GM20431 (cell line): ENCODE measurements around the gene HIPK2.

Experiments used
- in situ Hi-C: fragments of 300-500 bp; cut with MseI, MboI; formaldehyde crosslinking; loops from one replicate; pipeline ENCODE4 v1.15.0; 2020; ENCODE audit warnings: low sequenced_read_pairs; ENCODE audit not compliant: unreplicated experiment

The HIPK2 gene

GRCh38 chr7:139641337-139641992 is 136.3 kb downstream of the HIPK2 start:
- in situ Hi-C loops = loop anchor here (10.0 kb wide), 1 partner anchor 353 kb away; no protein-coding TSS in a partner anchor

- in situ Hi-C loops = loop anchor here (10.0 kb wide), 1 partner anchor 354 kb away; no protein-coding TSS in a partner anchor
These were observed 137.1 kb downstream of the HIPK2 start for GRCh38 chr7:139640681-139641080.

- in situ Hi-C loops = no loop called here
These were observed 138.2 kb downstream of the HIPK2 start for GRCh38 chr7:139639563-139639962.

DNA sequence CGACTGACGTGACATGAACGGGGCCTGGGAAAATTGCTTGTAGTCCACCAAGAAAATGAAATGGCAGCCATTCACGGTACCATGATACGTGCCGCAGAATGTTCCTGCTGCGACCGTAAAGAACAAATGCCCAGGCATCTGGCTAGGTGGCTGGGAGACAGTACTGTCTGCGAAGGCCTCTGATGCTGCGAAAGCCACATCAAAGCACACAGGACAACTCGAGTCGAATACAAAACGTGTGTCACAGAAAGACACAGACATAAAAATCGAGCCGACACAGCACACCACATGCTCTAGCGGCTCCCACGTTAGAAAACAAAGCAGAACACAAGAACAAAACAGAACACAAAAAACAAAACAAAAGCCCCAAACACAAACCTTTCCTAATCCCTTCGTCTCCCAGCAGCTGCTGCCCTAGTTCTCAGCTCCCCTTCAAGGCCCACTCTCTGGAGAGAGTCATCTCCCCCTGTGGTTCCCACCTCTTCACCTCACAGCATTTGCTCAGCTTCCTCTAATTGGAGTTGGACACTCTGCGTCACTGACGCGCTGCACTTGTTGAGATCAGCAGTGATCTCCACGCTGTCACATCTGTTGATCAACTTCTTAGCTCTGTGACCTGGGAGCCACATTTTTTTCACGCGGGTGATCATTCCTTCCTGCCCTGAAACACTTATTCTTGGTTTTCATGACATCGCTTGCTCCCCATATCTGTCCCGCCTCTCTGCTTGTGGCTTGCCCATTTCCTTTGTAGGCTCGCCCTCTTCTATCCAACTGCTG is 142.1 kb downstream of the HIPK2 start:
- in situ Hi-C loops = no loop called here

GRCh38 chr7:139634087-139634486 is 143.7 kb downstream of the HIPK2 start:
- in situ Hi-C loops = no loop called here

- in situ Hi-C loops = no loop called here
These were observed 146.2 kb downstream of the HIPK2 start for GRCh38 chr7:139631520-139632031.

DNA sequence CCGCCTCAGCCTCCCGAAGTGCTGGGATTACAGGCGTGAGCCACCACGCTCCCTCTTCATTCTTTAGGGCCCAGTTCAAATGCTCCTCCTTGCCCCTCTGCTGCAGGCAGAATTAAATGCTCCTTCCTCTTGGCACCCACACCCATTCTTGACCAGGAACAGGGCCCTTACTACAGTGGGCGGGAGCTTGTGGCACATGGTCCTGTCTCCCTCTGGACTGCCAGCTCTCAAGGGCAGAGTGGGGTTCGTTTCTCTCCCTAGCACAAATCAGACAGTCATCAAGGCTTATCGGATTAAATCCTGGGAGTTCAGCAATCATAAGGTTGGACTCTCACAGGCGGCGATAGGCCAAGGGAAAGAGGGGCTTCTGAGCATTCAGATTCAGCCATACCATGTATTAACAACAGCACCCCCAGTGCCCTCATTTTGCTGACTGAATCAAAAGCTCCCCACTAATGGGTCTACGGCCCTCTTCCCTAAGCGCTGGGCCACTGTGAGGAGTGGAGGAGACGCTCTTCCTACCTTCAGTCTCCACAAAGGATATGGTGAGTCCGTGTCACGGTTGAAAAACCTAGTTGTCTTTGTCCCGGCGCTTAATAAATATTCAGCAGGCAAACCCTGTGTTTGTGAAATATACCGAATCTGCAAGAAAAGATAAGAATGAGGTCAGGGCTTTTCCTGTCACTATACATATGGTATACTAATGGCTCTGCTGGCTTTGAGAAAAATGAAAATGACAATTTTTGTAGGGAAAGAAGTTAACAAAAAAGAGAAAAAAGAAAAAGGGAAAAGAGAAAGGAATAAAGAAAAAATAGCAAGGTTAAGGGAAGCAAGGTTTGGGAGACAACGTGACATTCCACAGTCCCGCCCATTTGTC is 146.9 kb downstream of the HIPK2 start:
- in situ Hi-C loops = no loop called here

DNA sequence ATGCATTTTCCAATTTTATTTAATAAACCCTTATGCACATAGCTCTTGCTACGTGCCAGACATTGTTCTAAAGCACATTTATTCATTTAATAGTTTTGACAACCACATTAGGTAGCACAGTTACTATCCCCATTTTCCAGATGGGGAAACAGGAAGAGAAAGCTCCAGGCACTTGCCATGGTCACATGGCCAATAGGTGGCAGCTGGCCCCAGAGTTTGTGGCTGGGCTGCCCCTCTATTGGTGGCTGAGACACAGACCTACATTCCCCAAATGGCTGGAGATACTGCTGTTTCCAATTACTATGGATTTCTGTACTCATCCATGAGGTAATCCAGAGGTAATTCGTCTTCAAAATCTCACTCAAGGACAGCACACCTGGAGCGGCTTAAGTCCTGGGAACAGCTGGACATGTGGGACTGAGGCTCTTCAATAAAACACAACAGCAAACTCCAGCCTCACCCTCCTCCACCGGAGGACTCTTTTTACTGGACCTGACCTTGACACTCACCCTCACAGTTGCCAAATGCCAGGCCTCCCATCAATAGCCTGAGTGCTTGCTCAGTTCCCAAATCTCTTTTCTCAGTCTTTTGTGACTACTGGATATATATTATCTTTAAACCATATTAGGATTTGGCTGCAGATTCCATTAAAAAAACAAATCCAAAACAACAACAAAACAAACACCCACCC is 148.3 kb downstream of the HIPK2 start:
- in situ Hi-C loops = no loop called here

GRCh38 chr7:139627831-139628230 is 150.0 kb downstream of the HIPK2 start:
- in situ Hi-C loops = no loop called here

GRCh38 chr7:139626817-139627216 is 151.0 kb downstream of the HIPK2 start:
- in situ Hi-C loops = no loop called here

DNA sequence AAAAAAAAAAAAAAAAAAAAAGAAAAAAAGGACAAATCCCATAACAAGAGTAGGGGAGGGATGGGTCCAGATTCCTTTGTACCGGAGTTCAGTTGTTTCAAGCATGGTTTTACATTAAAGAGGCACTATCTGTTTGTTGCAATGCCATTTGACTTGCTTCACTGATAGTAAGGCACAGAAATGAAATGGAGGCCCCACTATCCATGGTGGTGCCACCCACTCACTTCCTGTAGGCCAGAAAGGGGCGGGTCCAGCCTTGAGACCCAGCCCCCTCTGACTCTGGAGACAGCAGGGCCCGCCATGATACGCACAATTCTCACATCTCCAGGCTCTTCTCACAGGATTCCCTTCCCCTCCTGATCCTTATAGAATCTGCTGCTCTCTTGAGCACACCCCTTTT is 154.3 kb downstream of the HIPK2 start:
- in situ Hi-C loops = no loop called here

DNA sequence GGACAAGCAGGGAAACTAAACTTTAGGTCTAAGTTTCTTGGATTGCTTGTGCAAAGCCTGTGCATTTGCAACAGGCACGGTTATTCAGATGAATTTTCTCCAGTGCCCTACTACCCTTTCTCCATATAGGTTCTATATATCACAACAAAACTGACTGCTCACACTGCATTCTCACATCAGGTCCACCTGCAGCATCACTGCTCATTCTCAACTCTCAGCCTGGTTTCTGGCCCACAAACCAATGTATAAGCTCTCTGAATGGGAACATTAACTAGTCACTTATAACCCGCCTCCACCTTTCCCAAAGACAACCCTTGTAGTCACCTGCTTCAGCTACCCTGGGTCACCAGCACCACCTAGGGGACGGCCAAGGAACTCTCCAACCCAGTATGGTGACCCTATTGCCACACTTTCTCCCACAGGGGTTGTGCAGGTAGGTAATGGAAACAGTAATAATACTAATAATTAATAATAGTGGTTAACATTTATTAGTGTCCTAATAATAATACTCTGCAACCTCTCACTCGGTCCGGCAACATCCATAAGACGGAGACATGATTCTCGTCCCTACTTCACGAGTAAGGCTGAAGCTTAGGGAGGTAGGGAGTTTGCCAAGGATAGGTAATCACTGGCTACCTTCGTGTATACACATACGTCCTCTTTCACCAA is 157.0 kb downstream of the HIPK2 start:
- in situ Hi-C loops = no loop called here

GRCh38 chr7:139619367-139619657 is 158.5 kb downstream of the HIPK2 start:
- in situ Hi-C loops = loop anchor here (10.0 kb wide), 1 partner anchor 385 kb away; no protein-coding TSS in a partner anchor

GRCh38 chr7:139618482-139619366 is 159.1 kb downstream of the HIPK2 start:
- in situ Hi-C loops = loop anchor here (10.0 kb wide), 1 partner anchor 386 kb away; no protein-coding TSS in a partner anchor

- in situ Hi-C loops = loop anchor here (10.0 kb wide), 1 partner anchor 388 kb away; no protein-coding TSS in a partner anchor
These were observed 160.7 kb downstream of the HIPK2 start for GRCh38 chr7:139617074-139617473.

GRCh38 chr7:139614886-139615285 is 162.9 kb downstream of the HIPK2 start:
- in situ Hi-C loops = loop anchor here (10.0 kb wide), 1 partner anchor 390 kb away; no protein-coding TSS in a partner anchor

GRCh38 chr7:139613971-139614411 is 163.8 kb downstream of the HIPK2 start:
- in situ Hi-C loops = loop anchor here (10.0 kb wide), 1 partner anchor 391 kb away; no protein-coding TSS in a partner anchor

DNA sequence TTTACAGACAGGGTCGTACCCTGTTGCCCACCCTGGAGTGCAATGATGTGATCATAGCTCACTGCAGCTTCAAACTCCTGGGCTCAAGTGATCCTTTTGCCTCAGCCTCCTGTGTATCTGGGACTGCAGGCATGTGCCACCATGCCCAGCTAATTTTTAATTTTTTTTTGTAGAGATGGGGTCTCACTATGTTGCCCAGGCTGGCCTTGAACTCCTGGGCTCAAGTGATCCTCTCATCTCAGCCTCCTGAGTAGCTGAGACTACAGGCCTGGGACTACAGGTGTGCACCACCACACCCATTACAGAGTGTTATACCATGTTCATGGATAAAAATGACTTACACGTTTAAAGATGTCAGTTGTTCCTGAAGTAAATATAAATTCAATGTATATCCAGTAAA is 166.2 kb downstream of the HIPK2 start:
- in situ Hi-C loops = loop anchor here (10.0 kb wide), 1 partner anchor 393 kb away; no protein-coding TSS in a partner anchor
